HUES64 (cell line): Measurements from ENCODE around the gene DNAH14.
A peak's percentile ranks its signal among the peaks of the same experiment; 100 is the strongest.

Source experiments
- H3K27ac ChIP-seq: 2 replicates; pipeline ENCODE4 v1.7.0; 2013; ENCODE audit warnings: low read depth, low read length, inconsistent platforms
- H3K27me3 ChIP-seq: 2 replicates; pipeline ENCODE4 v1.6.1; 2013; ENCODE audit warnings: mild to moderate bottlenecking, low read length; ENCODE audit not compliant: insufficient read depth
- H3K36me3 ChIP-seq: 2 replicates; pipeline ENCODE4 v1.6.1; 2013; ENCODE audit warnings: mild to moderate bottlenecking, low read length; ENCODE audit not compliant: insufficient read depth
- H3K4me1 ChIP-seq: 2 replicates; pipeline ENCODE4 v1.6.1; 2013; ENCODE audit warnings: mild to moderate bottlenecking, low read length, moderate library complexity; ENCODE audit not compliant: insufficient read depth
- H3K4me3 ChIP-seq: 2 replicates; pipeline ENCODE4 v1.5.1; 2013; ENCODE audit warnings: mild to moderate bottlenecking, low read length, moderate library complexity
- H3K9ac ChIP-seq: 2 replicates; pipeline ENCODE4 v1.6.1; 2013; ENCODE audit warnings: mild to moderate bottlenecking, low read depth, low read length
- H3K9me3 ChIP-seq: 2 replicates; pipeline ENCODE4 v1.6.1; 2013; ENCODE audit warnings: low read depth, low read length; ENCODE audit not compliant: insufficient read depth
- WGBS: fragments of 150-250, 120-280 bp; methylation state at CpG from one replicate; pipeline ENCODE4 v1.1.7; 2013; ENCODE audit warnings: missing lambda C conversion rate; 5-methylcytosine and 5-hydroxymethylcytosine counted together

Gene DNAH14

DNA sequence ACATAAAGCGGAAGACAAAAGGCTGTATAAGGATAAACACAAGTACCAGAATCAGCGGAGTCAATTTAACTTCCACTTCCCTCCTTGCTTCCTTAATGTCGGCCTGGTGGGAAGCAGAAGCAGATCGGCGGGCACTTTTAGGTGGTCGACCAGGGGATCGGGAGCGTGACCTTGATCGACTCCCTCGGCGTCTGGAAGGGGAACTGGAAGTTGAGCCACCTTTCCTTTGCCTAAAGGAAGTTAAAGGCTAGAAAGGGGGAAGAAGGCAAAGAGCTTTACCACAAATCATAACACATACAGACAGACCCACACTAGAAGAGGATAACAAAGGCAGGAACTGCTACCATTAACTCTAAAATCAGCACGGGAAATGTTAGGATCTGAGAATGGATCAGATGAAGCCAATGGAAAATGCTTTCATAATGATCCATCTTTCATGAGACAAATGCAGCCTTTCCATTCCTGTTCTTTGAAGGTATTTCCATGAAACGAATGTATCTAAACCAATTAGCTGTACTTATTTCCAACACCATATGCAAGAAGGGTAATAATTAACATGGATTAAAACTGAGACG, 492.6 kb downstream of the DNAH14 start:
- Histone ChIP-seq H3K9me3 (no peaks in the 10 kb centered on the region), H3K4me3 (no peak overlapping the region), H3K9ac (no peak overlapping the region), H3K27ac (no peak overlapping the region), H3K27me3 (peaks cover 14% of the 10 kb centered on the region), H3K4me1 (peaks cover 31% of the 10 kb centered on the region), H3K36me3 (peaks cover 53% of the 10 kb centered on the region)
- 96% methylated on average over 13 of the region's 14 CpGs for WGBS

DNA sequence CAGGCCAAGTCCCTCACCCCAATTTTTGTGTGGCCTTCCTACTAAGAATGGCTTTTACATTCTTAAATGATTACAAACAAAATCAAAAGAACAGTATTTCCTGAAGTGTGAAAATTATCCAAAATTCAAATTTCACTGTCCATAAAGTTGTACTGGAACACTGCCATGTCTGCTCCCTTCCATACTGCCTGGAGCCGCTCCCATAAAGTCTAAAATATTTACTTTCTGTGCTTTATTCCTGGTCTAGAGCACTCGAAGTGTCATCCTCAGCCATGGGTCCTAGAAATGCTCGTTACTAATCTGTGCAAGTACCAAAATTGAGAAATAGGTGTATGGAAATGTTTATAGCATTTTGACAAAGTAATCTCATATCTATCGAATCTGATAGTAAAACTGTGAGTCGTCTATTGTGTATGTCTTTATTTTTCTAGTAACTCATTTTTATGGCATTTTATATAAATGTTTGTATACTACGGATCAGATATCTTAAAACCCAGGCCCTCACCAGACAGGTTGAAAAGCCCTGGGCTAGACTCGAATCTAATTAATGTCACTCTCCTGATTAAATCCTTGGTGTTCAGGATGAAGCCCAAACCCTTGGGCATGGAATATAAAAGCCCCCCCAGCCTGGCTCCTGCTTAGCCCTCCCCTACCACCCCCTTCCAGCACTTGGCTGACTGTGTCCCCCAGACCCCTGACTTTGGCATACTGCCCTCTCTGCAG, 493.5 kb downstream of the DNAH14 start:
- Histone ChIP-seq H3K27ac (no peak overlapping the region), H3K27me3 (peaks cover 17% of the 10 kb centered on the region), H3K9ac (no peak overlapping the region), H3K4me1 (peaks cover 31% of the 10 kb centered on the region), H3K36me3 (peaks cover 44% of the 10 kb centered on the region), H3K4me3 (no peak overlapping the region), H3K9me3 (no peaks in the 10 kb centered on the region)
- 87% methylated on average over 6 of the region's 7 CpGs for WGBS

GRCh38 chr1:225423518-225423855, 494.0 kb downstream of the DNAH14 start:
- Histone ChIP-seq H3K9me3 (no peaks in the 10 kb centered on the region), H3K4me3 (no peak overlapping the region), H3K4me1 (peaks cover 31% of the 10 kb centered on the region), H3K27me3 (peaks cover 17% of the 10 kb centered on the region), H3K36me3 (peaks cover 39% of the 10 kb centered on the region), H3K9ac (no peak overlapping the region), H3K27ac (no peak overlapping the region)
- 75% methylated on average over 2 of the region's 2 CpGs for WGBS

GRCh38 chr1:225424562-225425200, 495.2 kb downstream of the DNAH14 start:
- 56% methylated on average over 6 of the region's 6 CpGs for WGBS
- H3K4me3 ChIP-seq = 0 out of 2 replicates have a peak overlapping the region, but pooled peaks have one; percentile 1

GRCh38 chr1:225425201-225425786, 495.8 kb downstream of the DNAH14 start:
- peaks cover 25% of the 10 kb centered on the region for H3K27me3 ChIP-seq
- no peaks in the 10 kb centered on the region for H3K9me3 ChIP-seq
- H3K27ac ChIP-seq = no peak overlapping the region
- H3K4me1 ChIP-seq = peaks cover 41% of the 10 kb centered on the region
- peaks cover 24% of the 10 kb centered on the region for H3K36me3 ChIP-seq
- 31% methylated on average over 3 of the region's 5 CpGs for WGBS
- peak overlapping the region; percentile 91; the same call in 1 of the 2 replicates for H3K4me3 ChIP-seq
- no peak overlapping the region for H3K9ac ChIP-seq

More at GRCh38 chr1:225424562-225425200, 495.2 kb downstream of the DNAH14 start:
- H3K27ac ChIP-seq = no peak overlapping the region
- 0 out of 2 replicates have a peak overlapping the region, but pooled peaks have one; percentile 0 for H3K9ac ChIP-seq
- no peaks in the 10 kb centered on the region for H3K9me3 ChIP-seq
- H3K36me3 ChIP-seq = peaks cover 27% of the 10 kb centered on the region
- peaks cover 25% of the 10 kb centered on the region for H3K27me3 ChIP-seq
- peaks cover 39% of the 10 kb centered on the region for H3K4me1 ChIP-seq

DNA sequence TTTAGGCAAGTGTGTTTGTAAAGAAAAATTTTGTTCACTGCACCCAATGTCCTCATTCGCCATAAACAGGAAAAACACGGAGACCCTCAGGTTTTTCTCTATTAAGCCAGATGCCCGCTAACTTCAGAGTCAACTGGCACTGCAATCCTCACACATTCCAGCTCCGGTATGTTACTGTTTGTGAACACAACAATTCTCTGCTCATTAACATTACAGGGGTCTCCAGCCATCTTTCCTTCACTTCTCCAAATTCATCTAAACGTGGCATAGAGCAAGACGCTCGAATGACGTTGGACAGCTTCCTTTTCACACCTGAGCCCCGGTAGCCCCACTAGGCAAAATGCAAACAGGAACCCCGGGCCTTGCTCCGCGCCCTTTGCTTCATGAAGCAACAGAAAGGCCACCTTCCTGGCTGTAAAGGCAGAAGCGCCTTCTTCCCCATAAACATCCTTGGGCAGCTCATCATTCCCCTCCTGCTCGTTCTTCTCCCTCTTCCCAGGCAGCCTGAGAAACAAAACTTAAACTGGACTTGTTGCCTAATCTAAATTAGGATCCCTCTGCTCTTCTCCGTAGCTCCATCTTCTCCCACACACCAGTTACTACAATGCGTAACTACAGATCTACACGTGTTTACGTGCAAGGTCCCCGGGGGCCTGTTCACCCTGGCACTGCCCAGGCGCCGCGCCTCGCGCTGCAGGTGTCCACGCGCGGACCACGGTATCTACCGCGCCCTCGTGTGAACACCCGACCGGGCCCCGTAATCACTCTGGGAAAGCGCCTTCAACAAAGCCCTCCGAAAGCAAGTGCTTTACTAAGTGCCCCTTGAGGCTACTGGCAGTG, 497.1 kb downstream of the DNAH14 start:
- 3% methylated on average over 36 of the region's 36 CpGs for WGBS
- Histone ChIP-seq H3K9ac (peak overlapping the region; percentile 75), H3K27ac (no peak overlapping the region), H3K27me3 (peaks cover 25% of the 10 kb centered on the region), H3K4me1 (peaks cover 41% of the 10 kb centered on the region), H3K9me3 (peaks cover 7% of the 10 kb centered on the region), H3K4me3 (peak overlapping the region; percentile 91), H3K36me3 (peaks cover 14% of the 10 kb centered on the region)

- Histone ChIP-seq H3K9ac (peak within 1 kb of the TSS; percentile 90), H3K27me3 (peaks cover 25% of the 10 kb centered on the region), H3K9me3 (peaks cover 7% of the 10 kb centered on the region), H3K27ac (peak within 1 kb of the TSS; percentile 88), H3K4me1 (peaks cover 41% of the 10 kb centered on the region), H3K36me3 (peaks cover 7% of the 10 kb centered on the region), H3K4me3 (peak within 1 kb of the TSS; percentile 91)
- WGBS = under 1% methylated on average over 94 of the region's 94 CpGs
These were observed 498.0 kb downstream of the DNAH14 start, which contains the start of gene LBR for GRCh38 chr1:225427235-225428067. LBR (minus strand) TSS chr1:225428038; CDS start chr1:225424075, 3,963 bp downstream.

- Histone ChIP-seq H3K9ac (peak overlapping the region; percentile 90), H3K27me3 (peaks cover 25% of the 10 kb centered on the region), H3K27ac (peak overlapping the region; percentile 88), H3K36me3 (no peaks in the 10 kb centered on the region), H3K4me1 (peaks cover 41% of the 10 kb centered on the region), H3K9me3 (peaks cover 7% of the 10 kb centered on the region), H3K4me3 (peak overlapping the region; percentile 91)
- WGBS = under 1% methylated on average over 81 of the region's 81 CpGs
These were observed 498.8 kb downstream of the DNAH14 start for GRCh38 chr1:225428068-225428880.

GRCh38 chr1:225428881-225429455, 499.5 kb downstream of the DNAH14 start:
- peak overlapping the region; percentile 90 for H3K9ac ChIP-seq
- peaks cover 7% of the 10 kb centered on the region for H3K9me3 ChIP-seq
- H3K4me3 ChIP-seq = peak overlapping the region; percentile 91
- WGBS = 28% methylated on average over 6 of the region's 7 CpGs
- no peaks in the 10 kb centered on the region for H3K36me3 ChIP-seq
- H3K27ac ChIP-seq = peak overlapping the region; percentile 88; the same call in 1 of the 2 replicates
- H3K4me1 ChIP-seq = peaks cover 35% of the 10 kb centered on the region
- H3K27me3 ChIP-seq = peaks cover 25% of the 10 kb centered on the region
